NCI-H524 (cell line): ENCODE measurements around the gene STAG1.
A peak's percentile ranks its signal among the peaks of the same experiment; 100 is the strongest.

ENCODE experiments used
- DNase-seq, 2 experiments: peaks; one replicate each; lab custom pipeline; 2025; lab: John Stamatoyannopoulos, UW

STAG1 gene

DNA sequence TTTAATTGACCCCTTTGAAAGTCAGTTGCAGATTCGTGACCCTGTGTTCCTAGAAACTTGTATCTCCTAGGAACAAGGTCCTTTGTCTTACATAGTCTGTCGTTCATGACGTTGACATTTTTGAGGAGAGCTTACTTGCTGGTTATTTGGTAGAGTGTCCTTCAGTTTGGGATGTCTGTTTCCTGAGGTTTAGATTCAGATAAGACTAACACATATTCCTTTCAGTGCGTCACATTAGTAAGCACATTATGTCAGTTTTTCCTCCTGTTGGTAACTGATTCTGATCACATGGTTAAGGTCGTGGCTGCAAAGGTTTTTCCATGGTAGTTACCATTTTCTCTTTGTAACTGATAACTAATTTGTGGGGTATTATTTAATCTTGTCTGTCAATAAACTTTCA lies 421.3 kb downstream of the STAG1 start:
- DNase-seq, result no peak

DNA sequence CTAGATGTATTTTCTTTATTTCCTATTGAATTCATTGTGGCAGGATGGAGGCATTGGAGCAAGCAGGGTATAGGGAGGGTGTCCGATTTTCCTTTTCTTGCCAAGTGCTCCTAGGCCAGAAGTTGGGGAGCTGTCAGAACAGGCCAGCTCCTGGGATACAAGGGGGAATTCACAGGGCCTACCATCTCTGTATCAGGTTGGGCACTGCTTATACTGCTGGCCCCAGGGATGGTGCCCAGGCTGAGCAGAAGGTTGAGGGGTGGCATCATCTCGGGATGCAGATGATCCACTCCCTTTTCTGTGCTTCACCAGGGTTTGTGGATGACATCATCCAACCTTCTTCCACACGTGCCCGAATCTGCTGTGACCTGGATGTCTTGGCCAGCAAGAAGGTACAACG lies 422.6 kb downstream of the STAG1 start:
- no peak for DNase-seq

DNA sequence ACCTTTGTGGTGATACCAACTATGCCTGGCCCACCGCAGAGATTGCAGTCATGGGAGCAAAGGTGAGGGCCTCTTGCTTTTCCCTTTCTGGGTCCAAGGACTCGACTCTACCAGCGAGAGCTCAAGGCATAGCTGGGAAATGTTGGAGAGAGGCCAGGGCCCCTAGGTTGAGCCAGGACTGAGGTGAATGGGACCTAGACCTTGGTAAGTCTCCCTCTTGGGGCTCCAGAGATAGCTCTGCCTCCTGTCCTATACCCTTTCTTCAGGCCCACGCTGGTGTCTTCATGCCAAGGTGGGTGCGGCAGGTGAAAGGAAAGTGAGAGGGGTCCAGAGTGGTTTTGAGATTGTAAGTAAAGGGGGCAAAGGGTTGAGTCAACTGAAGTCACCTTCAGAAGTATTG lies 424.5 kb downstream of the STAG1 start:
- no peak for DNase-seq

DNA sequence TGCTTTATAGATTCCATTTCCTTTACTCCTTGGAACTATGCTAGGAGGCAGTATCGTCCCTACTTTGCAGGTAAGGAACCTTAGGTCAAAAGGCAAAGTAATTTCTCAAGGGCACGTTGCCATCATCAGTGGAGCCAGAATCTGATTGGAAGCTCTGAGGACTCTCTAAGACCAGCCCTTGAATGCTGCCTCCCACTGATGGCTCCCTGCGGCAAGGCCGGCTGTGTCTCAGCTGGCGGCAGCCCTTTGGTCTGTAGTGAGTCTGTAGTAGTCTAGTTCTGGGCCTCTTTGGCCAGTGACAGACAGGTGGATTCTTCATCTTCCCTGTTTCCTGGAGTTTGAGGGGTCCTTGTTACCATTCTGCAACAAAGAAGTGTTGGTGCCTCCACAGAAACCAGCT lies 425.9 kb downstream of the STAG1 start:
- DNase-seq, result no peak

DNA sequence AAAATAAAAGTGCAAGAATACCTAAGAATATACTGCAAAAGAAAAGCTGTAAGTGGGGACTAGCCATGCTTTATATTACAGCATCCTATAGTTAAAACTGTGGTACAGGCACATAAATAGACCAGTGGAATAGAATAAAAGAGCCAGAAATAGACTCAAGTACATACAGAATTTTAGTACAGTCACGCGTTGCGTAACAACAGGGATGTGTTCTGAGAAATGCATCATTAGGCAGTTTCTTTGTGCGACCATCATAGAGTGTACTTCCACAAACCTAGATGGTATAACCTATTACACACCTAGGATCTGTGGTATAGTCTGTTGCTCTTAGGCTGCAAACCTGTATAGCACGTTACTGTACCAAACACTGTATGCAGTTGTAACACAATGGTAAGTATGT lies 440.2 kb downstream of the STAG1 start:
- DNase-seq, result no peak

DNA sequence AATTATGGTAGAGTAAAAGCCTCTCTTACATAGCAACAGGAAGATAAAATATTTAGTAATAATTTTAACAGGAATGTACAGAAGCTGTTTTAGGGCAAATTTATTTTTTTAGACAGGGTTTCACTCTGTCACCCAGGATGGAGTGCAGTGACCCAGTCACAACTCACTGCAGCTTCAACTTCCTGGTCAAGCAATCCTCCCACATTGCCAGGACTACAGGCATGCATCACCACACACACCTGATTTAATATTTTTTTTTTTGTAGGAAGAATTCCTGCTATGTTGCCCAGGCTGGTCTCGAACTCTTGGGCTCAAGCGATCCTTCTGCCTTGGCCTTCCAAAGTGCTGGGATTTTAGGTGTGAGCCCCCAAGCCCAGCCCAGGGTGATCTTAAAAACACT lies 440.9 kb downstream of the STAG1 start:
- no peak for DNase-seq

DNA sequence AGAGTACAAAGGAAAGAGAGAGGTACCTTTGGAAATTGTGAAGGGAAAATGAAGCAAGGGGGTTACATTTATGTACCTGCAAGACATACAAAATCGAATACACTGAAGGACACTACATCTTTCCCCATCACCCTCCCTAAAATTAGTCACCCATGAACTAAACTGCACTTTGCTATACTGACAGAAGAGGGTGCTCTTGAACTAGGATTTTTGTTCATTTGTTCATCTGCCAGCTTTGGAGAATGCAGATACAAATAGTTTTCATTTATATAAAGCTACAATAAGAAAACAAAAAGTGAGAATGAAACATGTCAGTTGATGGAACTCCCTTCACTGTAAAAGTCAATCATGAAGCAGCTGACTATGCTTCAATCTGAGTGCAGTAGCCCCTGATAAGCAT lies 446.3 kb downstream of the STAG1 start:
- peak; percentile 25 to 61 for DNase-seq

DNA sequence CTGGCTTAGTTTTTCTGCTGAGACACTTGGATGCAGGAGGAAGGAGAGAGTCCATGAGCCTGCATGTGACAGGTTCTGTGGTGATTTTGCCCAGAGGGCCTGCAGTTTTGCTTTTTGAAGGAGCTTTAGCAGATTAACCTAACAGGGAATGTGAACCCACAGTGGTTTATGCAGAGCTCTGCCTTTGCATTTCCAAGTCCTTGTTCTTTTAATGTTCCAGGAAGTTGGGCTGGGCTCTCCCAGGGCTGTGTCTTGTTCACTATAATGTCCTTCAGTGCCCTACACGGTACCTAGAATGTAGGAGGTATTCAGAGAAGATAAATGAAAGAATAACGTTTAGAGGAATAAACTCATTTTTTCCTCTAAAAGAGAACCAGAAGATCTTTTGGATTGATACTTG lies 451.7 kb downstream of the STAG1 start:
- DNase-seq, result no peak

DNA sequence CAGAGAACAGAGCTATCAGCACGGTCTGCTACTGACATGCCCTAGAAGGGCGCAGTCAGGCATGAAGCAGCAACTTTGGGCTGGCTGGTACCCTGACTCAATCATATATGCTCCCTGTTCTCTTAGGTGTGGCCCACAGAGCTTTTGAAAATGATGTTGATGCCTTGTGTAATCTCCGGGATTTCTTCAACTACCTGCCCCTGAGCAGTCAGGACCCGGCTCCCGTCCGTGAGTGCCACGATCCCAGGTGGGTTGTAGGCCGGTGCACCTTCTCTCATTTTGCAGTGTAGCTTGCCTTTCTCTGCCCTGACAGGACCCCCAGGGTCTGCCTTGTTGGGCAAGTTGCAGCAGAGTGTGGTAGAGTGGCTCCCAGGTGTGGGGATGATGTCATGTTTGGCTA lies 454.4 kb downstream of the STAG1 start:
- DNase-seq, result no peak

DNA sequence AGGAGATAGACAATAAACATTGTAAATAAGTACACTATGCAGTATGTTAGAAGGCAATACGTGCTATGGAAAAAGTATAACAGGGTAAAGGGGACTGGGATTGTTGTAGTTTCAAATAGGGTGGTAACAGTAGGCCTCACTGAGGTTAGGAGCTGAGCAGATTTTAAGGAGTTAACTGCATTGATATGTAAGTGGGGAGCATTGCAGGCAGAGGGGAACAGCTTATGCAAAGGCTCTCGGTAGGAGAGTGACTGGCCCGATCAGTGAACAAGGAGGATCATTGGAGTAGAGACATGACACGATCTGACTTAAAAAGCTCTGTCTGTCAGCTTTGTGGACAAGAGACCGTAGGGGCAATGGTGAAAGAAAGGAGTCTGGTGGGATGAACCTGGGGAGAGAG lies 455.2 kb downstream of the STAG1 start:
- DNase-seq, result no peak

DNA sequence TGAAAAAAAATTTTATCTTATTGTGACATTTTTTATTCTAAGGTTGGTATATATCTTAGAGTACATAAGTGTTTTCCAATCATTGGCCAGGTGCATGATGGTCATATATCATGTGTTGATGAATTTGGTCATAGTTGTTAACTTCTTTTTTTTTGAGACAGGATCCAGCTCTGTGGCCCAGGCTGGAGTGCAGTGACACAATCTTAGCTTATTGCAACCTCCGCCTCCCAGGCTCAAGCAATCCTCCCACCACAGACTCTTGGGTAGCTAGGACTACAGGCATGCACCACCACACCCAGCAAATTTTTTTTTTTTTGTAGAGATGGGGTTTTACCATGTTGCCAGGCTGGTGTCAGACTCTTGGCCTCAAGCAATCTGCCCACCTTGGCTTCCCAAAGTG lies 458.0 kb downstream of the STAG1 start:
- DNase-seq, result no peak

DNA sequence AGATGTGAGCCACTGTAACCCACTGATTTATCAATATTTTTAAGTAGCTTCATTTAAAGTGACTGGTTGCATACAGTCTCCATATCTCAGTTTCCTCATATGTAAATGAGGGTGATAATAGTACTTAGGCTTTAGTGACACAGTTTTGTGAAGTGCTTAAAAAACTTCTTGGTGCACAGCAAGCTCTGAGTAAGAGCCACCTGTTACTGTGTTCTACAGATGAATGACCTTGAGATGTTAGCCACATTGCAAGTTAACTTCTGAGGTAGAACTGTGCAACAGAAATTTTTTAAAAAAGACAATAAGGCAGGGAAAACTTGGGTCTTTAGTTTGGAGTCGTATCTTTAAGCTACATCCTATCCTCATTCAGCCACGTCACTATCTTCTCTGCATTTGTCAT lies 458.9 kb downstream of the STAG1 start:
- DNase-seq, result no peak

DNA sequence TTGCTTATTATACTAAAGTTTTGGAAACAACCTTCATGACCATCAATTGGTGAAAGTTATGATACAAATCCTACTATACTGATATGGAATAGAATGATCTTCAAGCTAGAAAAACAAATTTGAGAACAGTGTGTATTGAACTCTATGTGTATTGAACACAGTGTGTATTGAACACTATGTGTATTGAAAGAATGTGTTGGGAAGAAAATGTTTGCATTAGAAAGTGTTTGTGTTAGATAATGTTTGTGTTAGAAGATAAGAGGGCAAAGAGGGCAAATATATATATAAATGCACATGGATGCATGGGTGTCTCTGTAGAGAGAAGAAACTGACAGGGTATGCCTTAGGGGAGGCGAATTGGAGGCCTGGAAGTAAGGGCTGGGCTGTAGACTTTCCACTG lies 459.7 kb downstream of the STAG1 start:
- DNase-seq, result no peak

DNA sequence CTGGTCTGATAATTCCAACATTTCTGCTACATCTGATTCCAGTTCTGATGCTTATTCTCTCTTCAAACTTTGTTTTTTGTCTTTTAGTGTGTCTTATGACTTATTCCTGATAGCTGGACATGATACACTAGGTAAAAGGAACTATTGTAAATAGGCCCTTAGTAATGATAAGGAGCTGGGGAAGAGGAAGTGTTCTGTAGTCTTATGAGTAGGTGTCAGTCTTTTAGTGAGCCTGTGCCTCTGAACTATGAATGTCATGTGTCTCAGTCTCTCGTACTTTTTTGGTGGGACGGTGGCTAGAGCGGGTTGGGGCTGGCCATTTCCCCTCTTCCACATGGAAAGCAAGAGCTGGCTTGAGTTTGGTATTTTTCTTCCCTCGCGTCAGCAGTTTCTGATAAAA lies 460.9 kb downstream of the STAG1 start:
- no peak for DNase-seq
